HepG2 (cell line): ENCODE data around the gene PNPLA1. TPM values are rescaled to one million over a fixed set of nuclear protein-coding genes. Genes with fewer than 3 reads are reported as not detected.

ENCODE experiments used
- ATAC-seq: fragments of 200-7000 bp; cut with Tn5 transposase; 3 replicates; pipeline ENCODE4 v1.9.1; 2020; ENCODE audit warnings: mild to moderate bottlenecking, moderate library complexity
- BruUV-seq: library from RNA; stranded (reverse); fragments of 400-500 nt; replicated peaks from 2 replicates; lab custom pipeline; 2021; lab: Mats Ljungman, UMichigan
- CTCF ChIA-PET: fragments of 300-600 bp; formaldehyde crosslinking; extraction: SDS; loops from one replicate; lab custom pipeline; 2021; ENCODE audit warnings: low total read pairs, inconsistent platforms, low intra/inter-chr PET ratio; lab: Yijun Ruan, JAX
- POLR2A ChIA-PET: fragments of 350-600 bp; sonication (Branson Sonifier 250); formaldehyde crosslinking; loops from one replicate; lab custom pipeline; 2020; ENCODE audit warnings: antibody characterized with exemption, inconsistent platforms; lab: Yijun Ruan, JAX
- DNase-seq: peaks from one replicate; pipeline ENCODE4 v3.0.0-alpha.2; 2015; ENCODE audit warnings: low spot score
- FAIRE-seq: peaks from 3 replicates; lab custom pipeline; 2011; peaks lifted over from hg19 to GRCh38; lab: Jason Lieb, UNC
- H2AFZ ChIP-seq: one replicate; pipeline ENCODE4 v1.6.1; 2011; ENCODE audit warnings: low read length, inconsistent platforms
- H3K27ac ChIP-seq: fragments of 300-600 bp; 3 replicates; pipeline ENCODE4 v1.8.0; 2011; ENCODE audit warnings: mixed run types, mild to moderate bottlenecking, mixed read lengths, low read length, inconsistent platforms; ENCODE audit not compliant: insufficient read depth; ENCODE audit errors: extremely low read length
- H3K27me3 ChIP-seq, 2 experiments: fragments of 200-600 bp in 1 of 2; 2 replicates in 1 of 2; 3 replicates in 1 of 2; pipeline versions ENCODE4 v1.6.0 to v1.8.0; 2011; ENCODE audit warnings: low read length in 2 of 2, mild to moderate bottlenecking in 2 of 2, moderate library complexity in 2 of 2, inconsistent platforms in 1 of 2; ENCODE audit not compliant: insufficient read depth in 2 of 2, control insufficient read depth in 1 of 2
- H3K36me3 ChIP-seq, 2 experiments: fragments of 200-600 bp in 1 of 2; replicated peaks in 1 of 2; 2 replicates in 1 of 2; 3 replicates in 1 of 2; pipeline versions ENCODE4 v1.5.1 to v1.8.0; 2011; ENCODE audit warnings: low read length in 2 of 2, inconsistent platforms in 1 of 2; ENCODE audit not compliant: insufficient read depth in 2 of 2, control insufficient read depth in 1 of 2
- H3K4me1 ChIP-seq: 2 replicates; pipeline ENCODE4 v1.5.1; 2012; ENCODE audit warnings: low read length, inconsistent platforms; ENCODE audit not compliant: insufficient read depth
- H3K4me2 ChIP-seq: 2 replicates; pipeline ENCODE4 v1.6.0; 2011; ENCODE audit warnings: low read depth, low read length, inconsistent platforms
- H3K4me3 ChIP-seq, 3 experiments: fragments of 200-600 bp in 1 of 3; sonication (generic), shearing (Covaris generic) in 1 of 3; replicated peaks in 1 of 3; 2 replicates each; pipeline ENCODE4 v1.5.1; 2011 to 2016; ENCODE audit warnings: low read length in 3 of 3, inconsistent platforms in 2 of 3, low read depth in 2 of 3, mild to moderate bottlenecking in 2 of 3, control low read depth in 1 of 3, mixed read lengths in 1 of 3; ENCODE audit not compliant: insufficient read depth in 1 of 3
- H3K79me2 ChIP-seq: one replicate; pipeline ENCODE4 v1.6.1; 2011; ENCODE audit warnings: low read length, inconsistent platforms; ENCODE audit not compliant: insufficient read depth
- H3K9ac ChIP-seq: 2 replicates; pipeline ENCODE4 v1.6.0; 2011; ENCODE audit warnings: mild to moderate bottlenecking, low read depth, low read length, inconsistent platforms; ENCODE audit not compliant: insufficient read depth
- H3K9me3 ChIP-seq: 2 replicates; pipeline ENCODE4 v1.5.1; 2012; ENCODE audit warnings: mild to moderate bottlenecking, low read length
- H4K20me1 ChIP-seq: 2 replicates; pipeline ENCODE4 v1.6.0; 2011; ENCODE audit warnings: inconsistent platforms, mild to moderate bottlenecking, low read length, moderate library complexity; ENCODE audit not compliant: insufficient read depth
- POLR2G ChIP-seq: fragments of 200-400 bp; formaldehyde crosslinking; IDR thresholded peaks from 2 replicates; pipeline ENCODE4 v1.6.1; 2018; ENCODE audit warnings: mild to moderate bottlenecking, low read depth, low read length, moderate library complexity
- RCOR2 ChIP-seq: IDR thresholded peaks from 2 replicates; pipeline ENCODE4 v1.6.1; 2016; ENCODE audit warnings: missing biosample characterization, missing genetic modification reagents
- SIN3A ChIP-seq: IDR thresholded peaks from 2 replicates; pipeline ENCODE4 v1.6.1; 2011; ENCODE audit warnings: low read depth, mild to moderate bottlenecking, control low read depth, low read length, borderline replicate concordance
- SNAI1 ChIP-seq: sonication (generic); formaldehyde crosslinking; IDR thresholded peaks from 2 replicates; pipeline ENCODE4 v1.5.0; 2020; ENCODE audit warnings: mild to moderate bottlenecking, missing genetic modification reagents, borderline replicate concordance
- TOE1 ChIP-seq: sonication (generic); formaldehyde crosslinking; IDR thresholded peaks from 2 replicates; pipeline ENCODE4 v1.4.0; 2020; ENCODE audit warnings: mild to moderate bottlenecking, missing genetic modification reagents
- ZNF292 ChIP-seq: sonication (generic); formaldehyde crosslinking; IDR thresholded peaks from 2 replicates; pipeline ENCODE4 v1.8.1; 2022; ENCODE audit warnings: mild to moderate bottlenecking, low read depth, missing genetic modification reagents, borderline replicate concordance
- WGBS: methylation state at CpG from one replicate; pipeline ENCODE4 v1.1.6; 2017; ENCODE audit warnings: low lambda C conversion rate; 5-methylcytosine and 5-hydroxymethylcytosine counted together
- in situ Hi-C: cut with HindIII; loops from 2 replicates; pipeline ENCODE4 v1.10.0; 2017; ENCODE audit warnings: low pct_unique_long_range_greater_than_20kb; ENCODE audit not compliant: extremely low pct_ligation_motif_present
- intact Hi-C: fragments of 100-400 bp; cut with micrococcal nuclease; formaldehyde crosslinking; loops from one replicate; pipeline ENCODE4 v1.10.0; 2022; ENCODE audit not compliant: unreplicated experiment
- polyA plus RNA-seq, 8 experiments: library from polyadenylated mRNA; depleted of rRNA in 3 of 8; stranded (reverse) in 7 of 8; unstranded in 1 of 8; fragments of >200 nt; fragmentation: Illumina TruSeq in 4 of 8; extraction: Trizol in 4 of 8; gene quantifications; 2 replicates each; pipeline versions ENCODE4 v1.2.1 to v1.2.3, GENCODE V29; 2011 to 2016; ENCODE audit warnings: low read depth in 4 of 8, missing spikeins in 1 of 8, mixed read lengths in 1 of 8; ENCODE audit not compliant: insufficient read depth in 1 of 8
- total RNA-seq, 5 experiments: library from RNA; depleted of rRNA; stranded (reverse); fragments of >200 nt; fragmentation: Illumina TruSeq; extraction: Trizol; gene quantifications; 2 replicates each; pipeline ENCODE4 v1.2.3, GENCODE V29; 2016; ENCODE audit warnings: low read depth in 1 of 5
- TF ChIP-seq, protein P1 (sequence below), 2 experiments: sonication (generic) in 1 of 2; formaldehyde crosslinking in 1 of 2; IDR thresholded peaks; 2 replicates each; pipeline versions ENCODE4 v1.6.1 to v1.9.0; 2014 to 2022; ENCODE audit warnings: antibody characterized with exemption in 1 of 2, borderline replicate concordance in 1 of 2, inconsistent platforms in 1 of 2, low read depth in 1 of 2, missing genetic modification reagents in 1 of 2

Gene PNPLA1
- total and polyA plus RNA-seq, 2 of the 13 experiments (the other 11 are each of a cell fraction or from before 2014, with no cell fraction given), result not detected

DNA sequence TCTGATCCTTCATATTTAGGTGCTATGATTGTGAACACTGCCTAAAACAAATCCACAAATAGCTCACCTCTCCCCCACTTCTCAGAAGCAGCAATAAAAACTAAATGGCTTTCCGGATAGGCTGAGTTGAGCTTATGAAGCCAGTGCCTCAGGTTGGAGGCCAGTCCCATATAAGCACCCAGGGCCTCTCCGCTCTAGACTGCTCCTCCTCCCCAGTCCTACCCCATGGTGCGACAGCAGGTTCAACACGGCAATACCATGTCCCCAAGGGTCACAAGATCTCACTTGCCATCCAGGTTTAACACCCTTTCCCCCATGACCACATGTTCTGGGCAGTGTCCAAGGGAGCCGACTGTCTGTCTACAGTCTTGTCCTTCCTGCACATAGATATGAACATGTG lies 46.1 kb downstream of the PNPLA1 start (continued):
- TF ChIP-seq, protein P1, sequence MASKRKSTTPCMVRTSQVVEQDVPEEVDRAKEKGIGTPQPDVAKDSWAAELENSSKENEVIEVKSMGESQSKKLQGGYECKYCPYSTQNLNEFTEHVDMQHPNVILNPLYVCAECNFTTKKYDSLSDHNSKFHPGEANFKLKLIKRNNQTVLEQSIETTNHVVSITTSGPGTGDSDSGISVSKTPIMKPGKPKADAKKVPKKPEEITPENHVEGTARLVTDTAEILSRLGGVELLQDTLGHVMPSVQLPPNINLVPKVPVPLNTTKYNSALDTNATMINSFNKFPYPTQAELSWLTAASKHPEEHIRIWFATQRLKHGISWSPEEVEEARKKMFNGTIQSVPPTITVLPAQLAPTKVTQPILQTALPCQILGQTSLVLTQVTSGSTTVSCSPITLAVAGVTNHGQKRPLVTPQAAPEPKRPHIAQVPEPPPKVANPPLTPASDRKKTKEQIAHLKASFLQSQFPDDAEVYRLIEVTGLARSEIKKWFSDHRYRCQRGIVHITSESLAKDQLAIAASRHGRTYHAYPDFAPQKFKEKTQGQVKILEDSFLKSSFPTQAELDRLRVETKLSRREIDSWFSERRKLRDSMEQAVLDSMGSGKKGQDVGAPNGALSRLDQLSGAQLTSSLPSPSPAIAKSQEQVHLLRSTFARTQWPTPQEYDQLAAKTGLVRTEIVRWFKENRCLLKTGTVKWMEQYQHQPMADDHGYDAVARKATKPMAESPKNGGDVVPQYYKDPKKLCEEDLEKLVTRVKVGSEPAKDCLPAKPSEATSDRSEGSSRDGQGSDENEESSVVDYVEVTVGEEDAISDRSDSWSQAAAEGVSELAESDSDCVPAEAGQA (IDR thresholded peaks at IDR 0.05; ENCODE audit: low read depth), result no peak
- TF ChIP-seq, protein P1 (CRISPR knock-in tag; IDR thresholded peaks at IDR 0.05; ENCODE audit: borderline replicate concordance), result no peak
- TF ChIP-seq SIN3A (no peak), RCOR2 (CRISPR knock-in tag) (no peak), SNAI1 (CRISPR knock-in tag) (no peak)

DNA sequence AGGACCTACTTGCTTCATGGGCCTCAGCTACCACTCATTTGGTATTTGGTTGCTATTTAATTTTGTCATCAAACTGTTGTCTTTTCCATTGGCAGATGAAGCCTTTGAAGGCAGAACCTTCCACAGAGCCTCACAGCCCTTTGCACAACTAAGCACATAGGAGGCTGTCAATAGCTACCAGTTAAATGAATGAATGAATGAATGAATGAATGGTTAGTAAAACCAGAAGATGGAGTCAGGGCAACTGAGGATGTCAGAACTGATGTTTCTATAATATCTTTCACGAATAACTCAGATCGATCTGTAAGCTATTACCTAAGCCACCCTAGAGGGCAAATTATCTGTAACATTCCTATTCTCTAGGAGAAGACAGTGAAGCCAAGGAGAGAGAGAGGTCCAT lies 47.8 kb downstream of the PNPLA1 start:
- Histone ChIP-seq H3K4me3 (no peak overlapping the region), H3K27ac (no peak overlapping the region), H2AFZ (no peak overlapping the region), H3K27me3 (peaks cover 3 to 10% of the 10 kb centered on the region in 2 experiments; a peak in 4 of 5 replicates), H3K79me2 (no peaks in the 10 kb centered on the region), H3K4me1 (peaks cover 25% of the 10 kb centered on the region), H3K9me3 (no peaks in the 10 kb centered on the region), H3K4me2 (no peak overlapping the region), H4K20me1 (no peaks in the 10 kb centered on the region), H3K36me3 (no peaks in the 10 kb centered on the region), H3K9ac (no peak overlapping the region)
- BruUV-seq, result no TSS peak
- ChIA-PET POLR2A (no interaction called here), CTCF (no interaction called here)
- no peak for DNase-seq
- WGBS, result 37% methylated on average over 2 of the region's 2 CpGs
- intact Hi-C loops, result no loop called here
- in situ Hi-C loops, result no loop called here
- no peak for ATAC-seq
- FAIRE-seq, result no peak
- TF ChIP-seq ZNF292, result no peak
- TF ChIP-seq POLR2G, result no peak
- TF ChIP-seq TOE1 (CRISPR knock-in tag), result no peak
